OCI-LY1 (cell line): ENCODE data around the gene RBM15B.

ENCODE experiments used
- H2AFZ ChIP-seq: fragments of 200-600 bp; sonication (generic), shearing (Covaris generic); 2 replicates; pipeline ENCODE4 v1.6.0; 2014; ENCODE audit warnings: antibody characterized with exemption, mild to moderate bottlenecking, low read length
- H3F3A ChIP-seq: fragments of 200-600 bp; sonication (generic), shearing (Covaris generic); 2 replicates; pipeline ENCODE4 v1.6.0; 2014; ENCODE audit warnings: mild to moderate bottlenecking, antibody characterized with exemption, low read length, moderate library complexity; ENCODE audit not compliant: insufficient read depth
- H3K27ac ChIP-seq: fragments of 200-600 bp; sonication (generic); 2 replicates; pipeline ENCODE4 v1.5.1; 2014; ENCODE audit warnings: low read length, mixed run types, mild to moderate bottlenecking, low read depth; ENCODE audit not compliant: poor library complexity, severe bottlenecking
- H3K27me3 ChIP-seq: fragments of 200-600 bp; sonication (generic); 2 replicates; pipeline ENCODE4 v1.6.0; 2014; ENCODE audit warnings: antibody characterized with exemption, mild to moderate bottlenecking, low read length, moderate library complexity; ENCODE audit not compliant: insufficient read depth
- H3K36me3 ChIP-seq: fragments of 200-600 bp; sonication (generic); 2 replicates; pipeline ENCODE4 v1.6.1; 2014; ENCODE audit warnings: mild to moderate bottlenecking, antibody characterized with exemption, low read length, moderate library complexity, mixed read lengths; ENCODE audit not compliant: insufficient read depth
- H3K4me1 ChIP-seq: fragments of 200-600 bp; sonication (generic); 2 replicates; pipeline ENCODE4 v1.5.1; 2014; ENCODE audit warnings: mild to moderate bottlenecking, low read length, moderate library complexity; ENCODE audit not compliant: insufficient read depth, severe bottlenecking
- H3K4me2 ChIP-seq: fragments of 200-600 bp; sonication (generic), shearing (Covaris generic); 2 replicates; pipeline ENCODE4 v1.6.1; 2014; ENCODE audit warnings: low read length
- H3K4me3 ChIP-seq: fragments of 200-600 bp; sonication (generic); 2 replicates; pipeline ENCODE4 v1.5.1; 2014; ENCODE audit warnings: low read length, low read depth, mild to moderate bottlenecking, mixed read lengths; ENCODE audit not compliant: poor library complexity, severe bottlenecking
- H3K79me2 ChIP-seq: fragments of 200-600 bp; shearing (Covaris generic); 2 replicates; pipeline ENCODE4 v1.6.1; 2016; ENCODE audit warnings: mixed run types, low read length, mixed read lengths; ENCODE audit not compliant: insufficient read depth
- H3K9ac ChIP-seq: fragments of 200-600 bp; sonication (generic), shearing (Covaris generic); 2 replicates; pipeline ENCODE4 v1.6.1; 2014; ENCODE audit warnings: mild to moderate bottlenecking, low read length, mixed read lengths
- H3K9me2 ChIP-seq: fragments of 200-600 bp; sonication (generic), shearing (Covaris generic); 2 replicates; pipeline ENCODE4 v1.6.1; 2014; ENCODE audit warnings: low read depth, mild to moderate bottlenecking, low read length, mixed read lengths
- H3K9me3 ChIP-seq: fragments of 200-600 bp; shearing (Covaris generic); 2 replicates; pipeline ENCODE4 v1.6.1; 2014; ENCODE audit warnings: low read length, mixed read lengths
- H4K20me1 ChIP-seq: fragments of 200-600 bp; sonication (generic), shearing (Covaris generic); 2 replicates; pipeline ENCODE4 v1.6.0; 2016; ENCODE audit warnings: mild to moderate bottlenecking, low read length; ENCODE audit not compliant: insufficient read depth
- CTCF ChIP-seq: fragments of 200-600 bp; sonication (generic), shearing (Covaris generic); IDR thresholded peaks from 2 replicates; pipeline ENCODE4 v1.5.1; 2017; ENCODE audit warnings: mild to moderate bottlenecking, antibody characterized with exemption, low read length, moderate library complexity, mixed read lengths
- EZH2 ChIP-seq: fragments of 200-600 bp; sonication (generic), shearing (Covaris generic); IDR thresholded peaks from 2 replicates; pipeline ENCODE4 v1.8.0; 2017; ENCODE audit warnings: borderline replicate concordance, mixed run types, mild to moderate bottlenecking, antibody characterized with exemption, low read length, moderate library complexity, mixed read lengths

Gene RBM15B

GRCh38 chr3:51394541-51394940 is 3.5 kb downstream of the RBM15B start:
- H3F3A ChIP-seq, result 0 out of 2 replicates have a peak, but pooled peaks cover 6% of the 10 kb centered on the region
- H3K27ac ChIP-seq, result no peak overlapping the region
- no peaks in the 10 kb centered on the region for H4K20me1 ChIP-seq
- no peak for TF ChIP-seq EZH2
- no peak for TF ChIP-seq CTCF
- H3K4me2 ChIP-seq, result peak overlapping the region; percentile 40; the same call in 1 of the 2 replicates
- H3K9me2 ChIP-seq, result no peaks in the 10 kb centered on the region
- peak overlapping the region; percentile 19 for H3K4me3 ChIP-seq
- no peaks in the 10 kb centered on the region for H3K27me3 ChIP-seq
- peaks cover 18% of the 10 kb centered on the region for H3K79me2 ChIP-seq
- no peaks in the 10 kb centered on the region; the same call in 1 of the 2 replicates for H3K9me3 ChIP-seq
- H2AFZ ChIP-seq, result no peak overlapping the region
- H3K9ac ChIP-seq, result no peak overlapping the region
- H3K36me3 ChIP-seq, result peaks cover 82% of the 10 kb centered on the region
- H3K4me1 ChIP-seq, result peaks cover 59% of the 10 kb centered on the region

- Histone ChIP-seq H3K4me2 (no peak overlapping the region), H3K9me3 (no peaks in the 10 kb centered on the region; the same call in 1 of the 2 replicates), H2AFZ (no peak overlapping the region), H3F3A (no peaks in the 10 kb centered on the region), H3K27ac (no peak overlapping the region), H4K20me1 (no peaks in the 10 kb centered on the region), H3K4me3 (no peak overlapping the region), H3K9me2 (no peaks in the 10 kb centered on the region), H3K9ac (no peak overlapping the region), H3K4me1 (peaks cover 48% of the 10 kb centered on the region), H3K27me3 (no peaks in the 10 kb centered on the region), H3K36me3 (peaks cover 82% of the 10 kb centered on the region), H3K79me2 (peaks cover 18% of the 10 kb centered on the region)
- TF ChIP-seq CTCF (no peak), EZH2 (no peak)
Measured at GRCh38 chr3:51395493-51396213, 4.6 kb downstream of the RBM15B start.

- H3K9me2 ChIP-seq, result no peaks in the 10 kb centered on the region
- H3K4me3 ChIP-seq, result no peak overlapping the region
- H3K36me3 ChIP-seq, result peaks cover 82% of the 10 kb centered on the region
- no peak overlapping the region for H2AFZ ChIP-seq
- TF ChIP-seq CTCF (no peak), EZH2 (no peak)
- H3K9ac ChIP-seq, result peak overlapping the region; percentile 31; the same call in 1 of the 2 replicates
- H3K9me3 ChIP-seq, result no peaks in the 10 kb centered on the region; the same call in 1 of the 2 replicates
- H4K20me1 ChIP-seq, result no peaks in the 10 kb centered on the region
- peaks cover 46% of the 10 kb centered on the region for H3K4me1 ChIP-seq
- H3K27me3 ChIP-seq, result no peaks in the 10 kb centered on the region
- H3K4me2 ChIP-seq, result no peak overlapping the region
- no peaks in the 10 kb centered on the region for H3F3A ChIP-seq
- H3K79me2 ChIP-seq, result peaks cover 18% of the 10 kb centered on the region
- no peak overlapping the region for H3K27ac ChIP-seq
Measured at GRCh38 chr3:51396401-51396800, 5.3 kb downstream of the RBM15B start.
